GM19035 (cell line): ENCODE measurements around the gene CHCHD3.
"Not testable (repeated sequence)": the region's sequence is repeated elsewhere in the genome, so short reads cannot be mapped to it uniquely, and the experiment has no call there.

ENCODE experiments used
- ATAC-seq: cut with Tn5 transposase; IDR thresholded peaks from one replicate; pipeline ENCODE4 v1.9.1; 2021; ENCODE audit not compliant: unreplicated experiment

The CHCHD3 gene

DNA sequence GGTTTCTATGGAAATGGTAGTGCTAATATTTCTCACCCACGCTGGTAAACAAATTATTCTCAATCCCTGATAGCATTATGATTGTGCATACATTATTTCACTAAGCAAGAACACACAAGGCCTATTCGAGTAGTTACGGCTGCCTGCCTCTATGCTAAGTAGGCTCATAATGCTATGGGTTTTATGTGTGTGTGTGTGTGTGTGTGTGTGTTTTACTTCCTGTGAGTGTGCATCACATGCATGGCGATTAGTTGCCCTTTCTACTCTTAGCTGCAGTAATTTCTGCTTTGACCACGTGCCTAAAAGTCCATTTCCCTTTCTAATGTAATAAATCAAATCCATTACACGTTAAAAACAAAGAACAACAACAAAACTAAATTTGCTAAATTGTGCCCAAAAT, 117.0 kb downstream of the CHCHD3 start:
- no peak for ATAC-seq

DNA sequence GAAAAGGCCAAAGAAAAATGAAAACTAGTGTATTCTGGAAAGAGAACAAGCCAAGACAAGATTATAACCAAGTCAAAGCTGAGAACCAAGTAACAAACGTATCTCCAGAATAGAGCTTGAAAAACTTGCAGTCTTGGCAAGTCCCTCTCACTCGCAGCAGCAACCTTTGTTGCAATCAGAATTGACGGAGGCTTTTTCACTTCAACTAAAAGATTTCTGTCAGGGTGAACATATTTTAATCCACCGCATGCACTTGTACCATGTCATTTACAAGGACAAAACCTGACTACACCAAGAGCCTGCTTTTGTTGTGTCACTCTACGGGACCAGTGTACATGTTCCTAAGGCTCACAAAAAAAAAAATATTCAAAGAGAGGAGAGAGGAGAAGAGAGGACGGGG, 122.0 kb downstream of the CHCHD3 start:
- ATAC-seq: no peak

DNA sequence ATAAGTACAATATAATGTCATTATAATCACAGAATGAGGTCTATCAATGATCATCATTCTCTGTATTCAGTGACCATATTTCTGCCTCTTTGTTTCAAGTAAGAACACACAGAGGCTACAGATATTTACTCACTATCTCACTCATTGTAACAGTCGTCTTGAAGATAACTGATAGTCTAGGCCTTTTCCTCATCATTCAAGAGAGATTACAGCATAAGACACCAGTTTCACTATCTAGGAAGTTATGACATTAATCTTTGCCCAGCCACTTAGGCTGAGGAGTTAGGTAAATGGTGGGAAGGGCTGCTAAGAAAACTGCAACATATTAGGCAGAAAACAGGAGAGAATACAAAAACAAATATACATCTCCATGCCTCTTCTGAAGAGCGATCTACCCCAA, 125.3 kb downstream of the CHCHD3 start:
- no peak for ATAC-seq

DNA sequence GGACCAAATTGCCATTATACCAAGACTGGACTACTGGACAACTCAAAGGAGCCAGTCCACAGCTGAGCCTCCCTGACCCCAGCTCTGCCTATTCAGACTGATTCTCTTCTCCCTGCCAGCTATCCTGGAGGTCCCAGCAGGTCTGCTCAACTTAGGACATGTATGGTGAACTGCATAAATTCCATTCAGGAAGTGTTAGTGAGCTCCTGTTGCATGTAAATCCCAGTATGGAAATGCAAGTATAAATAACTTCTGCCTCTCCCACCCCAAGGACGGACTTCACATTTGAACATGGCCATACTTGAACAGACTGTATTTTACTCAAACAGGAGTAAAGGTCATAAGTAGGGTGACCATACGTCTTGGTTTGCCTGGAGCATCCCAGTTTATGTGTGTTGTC, 128.4 kb downstream of the CHCHD3 start:
- ATAC-seq: no peak

DNA sequence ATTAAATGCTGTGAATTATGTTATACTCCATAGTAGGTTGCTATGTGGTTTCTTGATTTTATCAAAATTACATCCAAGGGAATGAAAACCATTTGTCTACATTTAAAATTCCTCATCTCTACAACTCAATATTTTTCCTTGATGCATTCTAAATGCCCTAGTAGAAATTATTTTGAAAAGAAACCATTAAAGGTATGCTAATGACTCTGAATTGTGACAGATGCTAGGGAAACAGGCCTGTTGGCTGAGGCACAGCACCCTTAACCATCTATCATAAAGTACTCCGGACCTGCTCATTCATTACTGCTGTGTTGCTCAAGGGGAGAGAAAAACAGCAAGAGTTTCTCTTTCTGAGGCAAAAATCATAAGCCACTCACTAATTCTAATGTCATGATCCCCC, 131.2 kb downstream of the CHCHD3 start:
- ATAC-seq: no peak

DNA sequence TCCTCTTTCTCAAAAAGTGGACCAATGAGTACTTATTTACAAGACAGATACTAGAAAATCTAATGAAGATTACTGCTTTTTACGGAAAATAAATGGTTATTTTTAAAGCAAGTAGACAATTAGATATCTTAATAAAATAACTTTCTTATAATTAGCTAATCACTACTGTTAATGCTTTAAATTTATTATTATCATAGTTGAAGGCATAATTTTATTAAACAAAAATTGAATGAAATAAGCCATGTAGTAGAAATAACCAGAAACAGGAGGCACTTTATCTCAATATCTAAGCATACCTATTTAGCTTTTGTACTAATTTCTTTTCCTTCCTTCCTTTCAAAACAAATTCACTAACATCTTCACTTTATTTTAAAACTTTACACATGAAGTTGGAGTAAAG, 134.9 kb downstream of the CHCHD3 start:
- no peak for ATAC-seq

DNA sequence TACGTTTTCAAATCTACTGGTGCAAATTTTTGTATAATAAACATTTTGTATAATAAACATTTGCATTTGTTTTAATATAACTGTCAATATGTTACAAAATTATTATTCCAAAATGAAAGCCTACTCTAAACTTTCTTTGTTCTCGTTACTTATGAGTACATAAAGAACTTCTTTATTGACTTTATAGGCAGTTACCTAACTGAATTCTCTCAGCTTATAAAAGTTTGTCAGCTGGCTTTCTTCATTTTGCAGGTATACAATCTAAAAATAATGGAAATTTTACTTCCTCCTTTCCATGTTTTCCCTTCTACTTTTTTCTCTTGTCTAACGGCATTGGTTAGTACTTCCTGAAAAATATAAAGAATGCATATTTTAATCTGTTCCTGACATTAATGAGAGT, 137.1 kb downstream of the CHCHD3 start:
- no peak for ATAC-seq

DNA sequence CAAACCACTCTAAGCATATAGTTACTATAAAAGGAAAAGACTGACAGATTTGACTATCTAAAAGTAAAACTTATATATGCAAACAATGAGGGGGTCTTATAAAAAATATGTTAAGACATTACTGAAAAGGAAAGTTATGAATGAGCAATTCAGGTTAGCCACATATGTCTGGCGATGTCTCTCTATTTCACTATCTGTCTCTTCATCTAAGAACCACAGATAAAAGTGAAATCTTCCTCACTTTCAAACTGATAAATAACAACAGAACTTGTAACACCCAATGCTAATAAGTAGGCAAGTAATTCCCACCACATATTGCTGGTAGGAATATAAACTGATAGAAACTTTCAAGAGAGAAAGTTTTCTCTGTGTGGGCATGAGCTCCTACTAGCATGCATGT, 138.2 kb downstream of the CHCHD3 start:
- ATAC-seq: no peak

DNA sequence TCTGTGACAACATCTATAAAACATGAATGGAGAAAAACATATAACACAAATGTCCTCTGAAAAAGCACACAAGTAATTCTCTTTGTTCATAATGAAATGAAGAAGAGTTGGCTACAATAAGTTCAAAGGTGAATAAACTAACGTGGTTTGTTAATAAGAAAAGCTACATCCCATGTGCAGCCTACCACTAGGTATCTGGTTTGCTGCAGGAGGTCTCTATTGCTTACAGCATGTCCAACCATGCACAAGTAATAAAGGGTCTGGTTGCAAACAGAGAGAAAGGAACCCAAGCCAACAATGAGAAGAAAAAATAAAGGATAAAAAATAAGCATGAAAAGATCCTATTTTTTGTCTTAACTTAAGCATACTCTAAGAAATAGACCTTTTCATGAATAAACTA, 139.2 kb downstream of the CHCHD3 start:
- no peak for ATAC-seq

DNA sequence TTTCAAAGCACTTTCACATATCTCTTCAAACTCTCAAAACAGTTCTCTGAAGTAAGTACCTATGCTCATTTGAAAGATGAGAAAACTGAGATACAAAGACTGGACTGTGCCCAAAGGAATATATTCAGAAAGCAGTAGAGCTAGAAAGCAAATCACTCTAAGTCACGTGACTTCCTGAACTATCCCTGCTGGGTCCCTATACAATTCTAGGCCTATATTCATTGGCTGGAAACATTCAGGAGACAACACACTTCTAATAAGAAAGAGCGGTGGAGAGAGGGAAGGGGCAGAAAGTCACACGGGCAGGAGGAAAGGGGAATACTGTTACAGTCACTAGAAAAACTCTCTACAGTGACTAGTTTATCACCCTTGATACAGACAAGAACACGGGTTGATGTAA, 140.0 kb downstream of the CHCHD3 start:
- ATAC-seq: no peak

DNA sequence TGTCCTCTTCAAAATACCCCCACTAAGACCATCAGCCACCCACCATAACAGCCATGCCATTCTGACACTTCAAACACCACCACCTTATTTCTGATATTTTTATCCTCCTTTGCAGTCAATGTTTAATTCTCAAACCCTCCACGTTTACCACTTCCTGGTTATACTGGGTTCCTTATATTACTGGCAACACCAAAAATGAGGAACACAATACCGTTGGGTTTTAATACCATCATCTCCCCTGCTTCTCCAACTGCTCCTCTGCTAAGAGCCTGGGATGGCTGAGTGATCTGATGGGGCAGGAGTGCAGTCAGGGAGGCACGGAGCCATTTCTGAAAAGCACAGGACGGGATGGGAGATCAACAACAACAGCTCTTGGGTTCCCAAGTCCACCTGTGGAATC, 140.5 kb downstream of the CHCHD3 start:
- no peak for ATAC-seq

DNA sequence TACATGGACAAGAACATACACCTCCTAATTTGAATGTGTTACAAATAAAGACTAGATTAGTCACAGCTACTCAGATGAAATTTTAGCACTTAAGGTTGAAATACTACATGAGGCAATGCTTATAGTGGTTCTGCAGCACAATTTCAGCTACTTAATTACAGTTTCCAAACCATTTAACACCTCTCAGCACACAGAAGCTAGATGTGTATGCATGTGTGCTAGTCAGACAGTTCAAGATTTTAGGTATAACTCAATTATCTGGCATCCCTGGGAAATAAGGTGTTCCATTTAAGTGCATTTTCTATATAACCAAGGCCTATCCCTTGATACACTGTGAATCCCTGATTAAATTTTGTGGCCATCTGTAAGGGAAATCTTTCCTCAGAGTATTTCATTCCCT, 141.8 kb downstream of the CHCHD3 start:
- ATAC-seq: no peak

DNA sequence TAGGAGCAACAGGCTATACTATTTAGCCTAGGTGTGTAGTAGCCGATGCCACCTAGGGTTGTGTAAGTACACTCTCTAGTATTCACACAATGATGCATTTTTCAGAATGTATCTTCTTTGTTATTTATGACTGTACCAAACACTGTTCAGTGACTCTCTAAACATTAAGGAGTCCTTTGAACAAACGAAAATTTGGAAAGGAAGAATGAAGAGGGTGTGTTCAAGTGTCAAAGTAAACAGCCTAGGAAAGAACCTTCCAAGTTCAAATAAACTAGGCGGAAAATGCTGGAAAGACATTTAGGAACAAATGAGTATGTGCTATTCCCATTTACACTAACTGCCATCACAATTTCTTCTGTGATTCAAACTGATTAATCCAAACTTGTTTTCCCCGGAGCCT, 142.4 kb downstream of the CHCHD3 start:
- ATAC-seq: no peak

DNA sequence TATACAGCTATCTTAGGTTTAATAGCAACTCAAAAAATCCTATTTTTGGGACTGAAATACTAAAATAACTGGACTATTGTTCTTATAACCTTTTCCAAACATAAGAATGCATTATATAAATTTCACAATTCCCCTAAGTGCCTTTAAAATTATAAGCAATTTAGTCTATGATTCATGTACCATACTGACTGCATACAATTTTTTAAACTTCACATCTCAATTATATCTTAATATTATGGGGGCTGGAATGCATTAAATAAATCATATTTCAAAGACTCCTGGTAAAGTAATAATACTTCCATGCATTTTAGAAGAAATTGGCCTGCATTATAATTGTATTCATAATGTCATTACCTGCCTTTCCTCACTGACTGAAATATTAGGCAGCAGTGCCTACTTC, 144.6 kb downstream of the CHCHD3 start:
- no peak for ATAC-seq

DNA sequence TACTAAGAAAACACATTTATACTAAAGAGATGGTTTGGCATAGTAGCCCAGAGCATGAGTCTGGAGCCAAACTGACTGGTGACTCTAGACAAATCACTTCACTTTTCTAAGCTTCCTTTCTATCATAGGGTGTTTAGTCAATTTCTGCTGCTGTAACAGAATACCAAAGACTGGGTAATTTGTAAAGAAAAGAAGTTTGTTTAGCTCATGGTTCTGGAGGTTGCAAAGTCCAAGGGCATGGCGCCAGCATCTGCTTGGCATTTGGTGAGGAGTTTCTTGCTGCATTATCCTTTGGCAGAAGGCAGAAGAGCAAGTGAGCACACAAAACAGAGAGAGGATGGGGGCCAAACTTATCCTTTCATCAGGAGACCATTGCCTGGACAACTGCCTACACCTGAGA, 146.3 kb downstream of the CHCHD3 start:
- ATAC-seq: no peak

DNA sequence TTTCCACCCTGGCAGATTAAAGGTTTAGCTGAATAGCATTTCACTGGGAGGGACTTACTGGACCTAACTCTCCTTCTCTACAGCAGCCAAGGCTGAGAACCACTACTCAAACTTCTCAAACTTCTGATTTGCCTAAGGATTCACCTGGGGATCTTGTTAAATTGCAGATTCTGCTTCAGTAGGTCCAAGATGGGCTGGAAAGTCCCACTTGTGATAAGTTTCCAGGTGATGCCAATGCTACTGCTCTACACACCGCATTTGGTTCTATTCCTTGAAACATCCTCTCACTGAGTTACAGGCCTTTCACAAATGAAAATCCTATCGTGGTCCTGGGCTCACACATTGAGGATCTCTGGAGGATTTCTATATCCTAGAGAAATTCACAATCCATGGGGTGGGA, 147.9 kb downstream of the CHCHD3 start:
- ATAC-seq: no peak

DNA sequence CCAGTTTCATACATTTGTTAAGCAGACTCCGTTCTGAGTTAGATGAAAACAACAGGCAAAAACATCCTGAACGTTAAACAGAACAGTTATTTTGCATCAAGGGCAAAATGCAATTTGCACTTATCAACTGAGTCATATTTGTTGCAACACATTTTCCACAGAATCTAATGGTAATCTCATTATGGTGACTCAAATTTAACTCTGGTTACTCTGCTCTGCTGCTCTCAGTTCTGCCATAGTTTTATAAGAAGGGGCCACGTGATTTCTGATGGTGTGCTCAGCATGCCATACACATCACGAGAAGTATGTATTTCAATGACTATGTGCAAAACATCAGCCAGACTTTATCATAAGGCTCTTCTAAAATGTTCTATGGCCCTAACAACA, 148.8 kb downstream of the CHCHD3 start:
- no peak for ATAC-seq

DNA sequence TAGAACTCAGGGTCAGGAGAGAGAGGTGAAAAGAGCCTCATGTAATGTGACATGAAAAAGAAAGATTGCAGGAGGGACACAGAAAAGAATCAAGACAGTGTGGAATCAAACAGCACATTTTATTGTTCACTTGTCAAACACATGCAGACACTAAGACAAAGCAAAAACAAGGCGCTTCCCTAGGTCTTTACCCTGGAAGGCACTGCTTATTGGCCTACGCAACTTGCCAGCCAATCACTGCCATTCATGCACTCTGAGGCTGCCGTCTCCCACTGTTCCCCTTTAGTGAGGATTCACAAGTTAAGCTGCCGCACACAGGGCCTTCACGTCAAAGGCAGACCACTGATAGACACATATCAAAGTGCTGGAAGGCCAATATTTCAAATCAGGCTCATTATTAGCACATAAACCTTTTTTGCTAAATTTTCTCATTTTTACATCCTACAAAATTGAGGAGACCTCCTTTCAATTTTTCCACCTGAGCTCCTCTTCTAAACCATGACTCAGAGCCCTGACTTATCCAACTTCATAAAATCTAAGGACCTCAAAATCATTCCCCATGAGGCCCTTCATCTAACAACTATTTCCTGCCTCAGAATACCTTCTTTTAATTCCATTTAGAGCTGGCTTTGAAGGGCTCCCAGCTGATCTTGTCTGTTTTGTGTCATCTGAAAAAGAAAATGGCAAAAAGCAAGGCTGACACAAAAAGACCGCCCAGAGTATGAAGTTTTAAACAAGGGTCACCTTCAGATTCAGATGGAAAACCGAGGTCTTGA, 149.4 kb downstream of the CHCHD3 start:
- ATAC-seq: no peak

DNA sequence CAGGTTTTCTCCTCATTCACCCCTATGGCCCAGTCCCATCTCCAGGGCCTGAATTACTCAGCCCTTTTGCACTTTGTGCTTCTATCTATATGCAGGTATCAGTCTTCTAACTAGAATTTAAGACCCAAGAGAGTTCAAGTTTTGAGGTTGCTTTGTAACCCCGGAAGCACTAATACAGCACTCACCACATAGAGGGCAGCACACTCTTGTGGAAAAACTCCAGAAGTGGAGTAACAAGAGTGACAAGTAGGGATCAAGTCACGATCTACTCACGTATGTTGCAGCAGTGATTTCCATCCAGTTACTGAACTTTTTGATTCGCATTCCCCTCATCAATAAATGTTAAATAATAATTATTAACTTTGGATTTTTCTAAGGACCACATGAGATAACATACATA, 151.0 kb downstream of the CHCHD3 start:
- ATAC-seq: no peak

DNA sequence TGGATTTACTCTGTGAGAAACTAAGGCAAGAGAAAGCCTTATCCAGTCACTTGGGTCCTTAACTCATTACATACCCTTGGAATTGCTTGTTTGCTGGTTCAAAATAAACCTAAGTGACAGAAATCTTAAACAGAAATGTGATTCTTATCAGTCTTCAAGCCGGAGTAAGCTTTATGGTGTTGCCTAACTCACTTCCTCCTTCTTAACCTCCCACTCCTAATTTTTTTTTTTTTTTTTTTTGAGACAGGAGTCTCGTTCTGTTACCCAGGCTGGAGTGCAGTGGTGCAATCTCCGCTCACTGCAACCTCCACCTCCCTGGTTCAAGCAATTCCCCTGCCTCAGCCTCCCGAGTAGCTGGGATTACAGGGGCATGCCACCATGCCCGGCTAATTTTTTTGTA, 151.9 kb downstream of the CHCHD3 start:
- ATAC-seq: not testable (repeated sequence)

DNA sequence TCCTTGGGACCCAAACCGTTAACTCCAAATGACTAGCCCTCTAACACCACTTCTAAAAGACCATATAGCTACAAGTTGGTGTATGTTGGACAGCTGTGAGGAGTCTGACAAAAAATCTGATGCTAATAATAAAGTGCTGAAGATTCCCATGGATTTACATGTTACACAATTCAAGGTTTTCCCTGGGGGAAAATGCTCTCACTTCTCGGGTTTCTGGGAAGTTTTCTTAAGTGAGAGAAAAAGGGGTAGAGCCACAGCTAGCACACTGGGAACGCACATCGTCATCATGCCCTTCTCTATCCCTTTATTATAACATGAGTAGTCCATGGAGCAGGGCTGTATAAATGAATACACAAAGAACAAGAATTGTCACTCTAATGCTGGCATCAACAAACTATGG, 162.1 kb downstream of the CHCHD3 start:
- no peak for ATAC-seq

DNA sequence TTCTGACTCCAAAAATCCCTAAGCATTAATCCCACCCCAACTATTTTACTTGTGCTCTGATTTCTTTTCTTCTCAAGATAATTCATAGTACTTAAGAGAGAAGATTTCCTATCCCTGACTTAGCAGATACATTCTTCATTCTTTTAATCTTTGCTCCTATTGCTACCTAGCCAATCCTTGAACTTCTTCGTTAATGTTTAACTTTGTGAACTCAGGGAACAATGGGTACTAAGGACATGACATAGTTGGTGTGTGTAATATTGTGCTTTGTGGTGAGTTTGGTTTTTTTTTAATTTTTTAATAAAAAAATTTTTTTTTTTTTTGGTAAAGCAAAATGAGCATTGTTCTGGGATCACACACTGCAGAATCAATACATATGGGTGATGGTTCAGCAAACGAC, 166.2 kb downstream of the CHCHD3 start:
- ATAC-seq: no peak

DNA sequence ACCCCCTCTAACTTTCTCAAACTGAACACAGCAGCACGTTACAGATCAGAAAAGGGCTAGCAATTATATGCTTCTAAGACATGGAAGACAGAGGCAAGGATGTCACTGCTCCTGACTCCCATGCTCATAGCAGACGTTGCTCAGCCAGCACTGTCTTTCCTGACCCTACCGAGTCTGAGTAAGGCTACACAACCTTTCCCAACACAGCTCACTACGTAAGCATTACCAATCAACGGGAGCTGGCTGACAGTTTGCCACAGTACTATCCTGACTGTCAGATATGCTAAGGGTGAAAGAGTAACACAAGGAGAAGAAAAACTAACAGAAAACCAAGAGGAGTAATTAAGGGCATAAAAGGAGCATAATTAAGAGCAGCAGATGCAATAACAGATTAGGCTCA, 171.2 kb downstream of the CHCHD3 start:
- no peak for ATAC-seq
